MM.1S (cell line): Measurements from ENCODE around the gene UBAC2.

Experiments used
- DNase-seq: peaks from one replicate; pipeline ENCODE4 v3.0.0-alpha.2; 2015
- H2AFZ ChIP-seq: fragments of 300-600 bp; sonication (generic); 2 replicates; pipeline ENCODE4 v1.6.0; 2016; ENCODE audit warnings: antibody characterized with exemption, low read length
- H3F3A ChIP-seq: fragments of 300-600 bp; sonication (generic); 2 replicates; pipeline ENCODE4 v1.6.1; 2016; ENCODE audit warnings: mild to moderate bottlenecking, antibody characterized with exemption, low read length, moderate library complexity, mixed read lengths; ENCODE audit not compliant: insufficient read depth
- H3K27ac ChIP-seq: fragments of 300-600 bp; sonication (generic); 2 replicates; pipeline ENCODE4 v1.5.1; 2016; ENCODE audit warnings: mild to moderate bottlenecking, low read length
- H3K27me3 ChIP-seq: fragments of 300-600 bp; sonication (generic); replicated peaks from 2 replicates; pipeline ENCODE4 v1.6.0; 2016; ENCODE audit warnings: low read length; ENCODE audit not compliant: insufficient read depth
- H3K36me3 ChIP-seq: fragments of 300-600 bp; sonication (generic); replicated peaks from 2 replicates; pipeline ENCODE4 v1.6.1; 2016; ENCODE audit warnings: mild to moderate bottlenecking, low read length, mixed read lengths; ENCODE audit not compliant: insufficient read depth
- H3K4me1 ChIP-seq: fragments of 300-600 bp; sonication (generic); 2 replicates; pipeline ENCODE4 v1.6.1; 2016; ENCODE audit warnings: low read length, mixed read lengths
- H3K4me2 ChIP-seq: fragments of 300-600 bp; sonication (generic); 2 replicates; pipeline ENCODE4 v1.6.0; 2016; ENCODE audit warnings: low read depth, low read length
- H3K4me3 ChIP-seq: fragments of 300-600 bp; sonication (generic); 2 replicates; pipeline ENCODE4 v1.5.1; 2016; ENCODE audit warnings: low read length, mixed read lengths
- H3K79me2 ChIP-seq: fragments of 300-600 bp; sonication (generic); 2 replicates; pipeline ENCODE4 v1.6.1; 2016; ENCODE audit warnings: mixed run types, low read length, mixed read lengths
- H3K9ac ChIP-seq: fragments of 300-600 bp; sonication (generic); 2 replicates; pipeline ENCODE4 v1.6.1; 2016; ENCODE audit warnings: low read length, mixed read lengths
- H3K9me2 ChIP-seq: fragments of 300-600 bp; sonication (generic); replicated peaks from 2 replicates; pipeline ENCODE4 v1.6.1; 2016; ENCODE audit warnings: mild to moderate bottlenecking, low read length, mixed read lengths; ENCODE audit not compliant: insufficient read depth
- H3K9me3 ChIP-seq: fragments of 300-600 bp; sonication (generic); replicated peaks from 2 replicates; pipeline ENCODE4 v1.6.1; 2016; ENCODE audit warnings: mild to moderate bottlenecking, low read length, mixed read lengths; ENCODE audit not compliant: insufficient read depth
- H4K20me1 ChIP-seq: fragments of 300-600 bp; sonication (generic); 2 replicates; pipeline ENCODE4 v1.6.1; 2016; ENCODE audit warnings: mild to moderate bottlenecking, low read length, moderate library complexity, mixed read lengths; ENCODE audit not compliant: insufficient read depth
- EZH2 ChIP-seq: fragments of 300-600 bp; sonication (generic); optimal IDR thresholded peaks from 2 replicates; pipeline ENCODE3; 2017; ENCODE audit warnings: low read depth, mild to moderate bottlenecking, antibody characterized with exemption, low read length, mixed read lengths
- EZH2phosphoT487 ChIP-seq: fragments of 300-600 bp; sonication (generic); IDR thresholded peaks from 2 replicates; pipeline ENCODE4 v1.6.1; 2018; ENCODE audit warnings: antibody characterized with exemption, low read length
- TF ChIP-seq, protein P1 (sequence below): fragments of 300-600 bp; sonication (generic); IDR thresholded peaks from 2 replicates; pipeline ENCODE4 v1.5.1; 2016; ENCODE audit warnings: antibody characterized with exemption, low read length, mixed read lengths

Gene UBAC2

DNA sequence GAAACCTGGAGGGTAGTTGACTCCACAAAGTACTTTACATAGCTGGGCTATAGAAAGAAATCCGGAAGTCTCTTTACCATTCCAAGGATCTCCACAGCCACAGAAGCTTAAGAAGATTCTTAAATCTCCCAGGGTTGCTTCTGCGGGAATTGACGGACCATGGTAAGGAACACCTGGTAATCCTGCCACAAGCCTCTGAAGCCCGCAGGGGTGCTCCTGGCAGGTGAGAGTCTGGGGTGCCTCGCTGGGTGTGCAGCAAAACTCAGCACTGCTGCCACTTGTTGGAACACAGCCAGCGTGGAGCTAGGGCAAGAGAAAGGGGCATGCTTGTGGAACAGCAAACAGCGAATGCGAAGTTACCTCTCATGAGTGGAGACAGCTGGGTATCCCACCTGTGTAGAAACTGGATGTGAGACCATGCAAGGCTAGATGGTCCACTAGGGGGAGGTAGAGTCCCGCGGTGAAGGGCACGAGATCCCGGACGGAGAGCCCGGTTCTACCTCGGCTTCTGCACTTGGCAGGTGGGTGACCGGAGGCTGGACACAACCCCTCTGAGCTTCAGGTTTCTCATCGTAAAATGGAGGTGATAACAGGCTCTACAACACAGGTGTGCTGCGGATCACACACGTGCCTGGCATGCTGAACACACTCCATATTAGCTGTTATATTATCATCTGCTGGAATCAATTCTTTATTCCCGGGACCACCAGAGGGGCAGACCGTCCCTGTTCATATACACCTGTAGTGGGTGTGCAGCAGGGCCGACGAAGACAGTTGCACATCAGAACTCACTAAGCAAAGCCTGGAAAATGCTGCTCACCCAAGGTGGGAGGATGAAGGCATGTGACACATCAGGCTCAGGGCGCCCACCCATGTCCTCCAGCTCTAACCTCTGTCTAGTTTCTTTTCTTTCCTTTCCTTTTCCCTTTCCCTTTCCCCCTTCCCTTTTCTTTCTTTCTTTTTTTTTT is 24.1 kb upstream of the UBAC2 start:
- Histone ChIP-seq H3K9ac (no peak overlapping the region), H4K20me1 (no peaks in the 10 kb centered on the region), H3K9me2 (no peaks in the 10 kb centered on the region), H3K4me2 (peak overlapping the region; percentile 90), H3K9me3 (no peaks in the 10 kb centered on the region), H2AFZ (peak overlapping the region; percentile 78; the same call in 1 of the 2 replicates), H3K79me2 (no peaks in the 10 kb centered on the region), H3K36me3 (no peaks in the 10 kb centered on the region), H3F3A (no peaks in the 10 kb centered on the region), H3K27me3 (peaks cover 21% of the 10 kb centered on the region), H3K4me3 (peak overlapping the region; percentile 36; the same call in 1 of the 2 replicates), H3K4me1 (peaks cover 3% of the 10 kb centered on the region; the same call in 1 of the 2 replicates), H3K27ac (no peak overlapping the region)
- peak; percentile 73 for DNase-seq
- TF ChIP-seq, protein P1, sequence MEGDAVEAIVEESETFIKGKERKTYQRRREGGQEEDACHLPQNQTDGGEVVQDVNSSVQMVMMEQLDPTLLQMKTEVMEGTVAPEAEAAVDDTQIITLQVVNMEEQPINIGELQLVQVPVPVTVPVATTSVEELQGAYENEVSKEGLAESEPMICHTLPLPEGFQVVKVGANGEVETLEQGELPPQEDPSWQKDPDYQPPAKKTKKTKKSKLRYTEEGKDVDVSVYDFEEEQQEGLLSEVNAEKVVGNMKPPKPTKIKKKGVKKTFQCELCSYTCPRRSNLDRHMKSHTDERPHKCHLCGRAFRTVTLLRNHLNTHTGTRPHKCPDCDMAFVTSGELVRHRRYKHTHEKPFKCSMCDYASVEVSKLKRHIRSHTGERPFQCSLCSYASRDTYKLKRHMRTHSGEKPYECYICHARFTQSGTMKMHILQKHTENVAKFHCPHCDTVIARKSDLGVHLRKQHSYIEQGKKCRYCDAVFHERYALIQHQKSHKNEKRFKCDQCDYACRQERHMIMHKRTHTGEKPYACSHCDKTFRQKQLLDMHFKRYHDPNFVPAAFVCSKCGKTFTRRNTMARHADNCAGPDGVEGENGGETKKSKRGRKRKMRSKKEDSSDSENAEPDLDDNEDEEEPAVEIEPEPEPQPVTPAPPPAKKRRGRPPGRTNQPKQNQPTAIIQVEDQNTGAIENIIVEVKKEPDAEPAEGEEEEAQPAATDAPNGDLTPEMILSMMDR: peak; percentile 96
- no peak for TF ChIP-seq EZH2phosphoT487

DNA sequence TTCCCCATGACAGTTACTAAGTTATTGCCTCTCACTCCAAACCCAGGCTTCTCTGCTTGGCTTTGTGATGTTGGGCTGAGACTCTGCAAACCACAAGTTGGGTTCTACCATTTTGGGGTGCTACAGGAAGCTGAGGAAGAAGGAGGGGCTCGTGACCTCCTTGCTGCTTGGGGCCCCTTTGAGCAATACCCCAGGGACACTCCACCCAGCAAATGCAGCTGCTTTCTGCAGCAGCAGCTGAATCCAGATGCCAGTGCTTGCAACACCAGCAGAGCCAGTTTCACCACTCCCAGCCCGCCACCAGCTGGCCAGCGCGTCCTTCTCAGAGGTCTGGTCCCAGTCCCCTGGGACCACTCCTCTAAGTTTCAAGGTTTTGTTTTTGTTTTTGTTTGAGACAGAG is 22.0 kb upstream of the UBAC2 start:
- H3K4me1 ChIP-seq: peaks cover 3% of the 10 kb centered on the region; the same call in 1 of the 2 replicates
- DNase-seq: no peak
- no peaks in the 10 kb centered on the region for H4K20me1 ChIP-seq
- H3K4me2 ChIP-seq: no peak overlapping the region
- H3K27me3 ChIP-seq: peaks cover 26% of the 10 kb centered on the region
- no peak overlapping the region for H2AFZ ChIP-seq
- H3K9me3 ChIP-seq: no peaks in the 10 kb centered on the region
- no peak overlapping the region for H3K9ac ChIP-seq
- H3K79me2 ChIP-seq: no peaks in the 10 kb centered on the region
- TF ChIP-seq EZH2 (no peak), EZH2phosphoT487 (no peak)
- TF ChIP-seq, protein P1: no peak
- H3K27ac ChIP-seq: no peak overlapping the region
- H3K36me3 ChIP-seq: no peaks in the 10 kb centered on the region
- H3K9me2 ChIP-seq: no peaks in the 10 kb centered on the region
- H3K4me3 ChIP-seq: no peak overlapping the region
- no peaks in the 10 kb centered on the region for H3F3A ChIP-seq

DNA sequence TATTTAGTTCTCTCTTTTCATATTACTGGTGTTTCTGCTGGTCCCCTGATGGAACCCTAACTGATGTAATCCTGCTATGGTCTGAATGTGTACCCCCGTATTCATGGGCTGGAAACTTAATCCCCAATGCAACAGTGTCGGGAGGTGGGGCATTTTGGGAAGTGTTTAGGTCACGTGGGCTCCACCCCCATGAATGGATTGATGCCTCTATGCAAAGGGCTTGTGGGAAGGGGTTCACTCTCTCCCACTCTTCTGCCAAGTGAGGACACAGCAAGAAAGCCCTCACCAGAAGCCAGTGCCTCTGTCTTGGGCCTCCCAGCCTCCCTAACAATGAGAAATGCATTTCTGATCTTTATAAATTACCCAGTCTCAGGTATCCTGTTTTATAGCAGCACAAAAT is 21.2 kb upstream of the UBAC2 start:
- H3K36me3 ChIP-seq: no peaks in the 10 kb centered on the region
- DNase-seq: no peak
- H3K27ac ChIP-seq: no peak overlapping the region
- TF ChIP-seq, protein P1: no peak
- TF ChIP-seq EZH2phosphoT487 (no peak), EZH2 (no peak)
- H3K27me3 ChIP-seq: peaks cover 22% of the 10 kb centered on the region; the same call in 1 of the 2 replicates
- no peaks in the 10 kb centered on the region for H3K9me2 ChIP-seq
- no peak overlapping the region for H2AFZ ChIP-seq
- peaks cover 3% of the 10 kb centered on the region; the same call in 1 of the 2 replicates for H3K4me1 ChIP-seq
- no peak overlapping the region for H3K4me2 ChIP-seq
- H3K79me2 ChIP-seq: no peaks in the 10 kb centered on the region
- no peaks in the 10 kb centered on the region for H3K9me3 ChIP-seq
- H4K20me1 ChIP-seq: no peaks in the 10 kb centered on the region
- H3K9ac ChIP-seq: no peak overlapping the region
- H3F3A ChIP-seq: no peaks in the 10 kb centered on the region
- H3K4me3 ChIP-seq: no peak overlapping the region
